Ectodermal cell (in vitro differentiated cells): ENCODE data around the gene SMAD3.

ENCODE experiments used
- H3K27ac ChIP-seq: 2 replicates; pipeline ENCODE4 v1.7.0; 2013; ENCODE audit warnings: mild to moderate bottlenecking, low read depth, low read length; ENCODE audit not compliant: insufficient read depth, poor library complexity, severe bottlenecking
- H3K27me3 ChIP-seq: 2 replicates; pipeline ENCODE4 v1.7.0; 2013; ENCODE audit warnings: mild to moderate bottlenecking, low read length; ENCODE audit not compliant: insufficient read depth, control insufficient read depth, poor library complexity, severe bottlenecking
- H3K36me3 ChIP-seq: one replicate; pipeline ENCODE4 v1.7.0; 2013; ENCODE audit warnings: low read length; ENCODE audit not compliant: control insufficient read depth, insufficient read depth
- H3K4me1 ChIP-seq: one replicate; pipeline ENCODE4 v1.7.0; 2013; ENCODE audit warnings: low read length; ENCODE audit not compliant: control insufficient read depth, insufficient read depth
- H3K4me3 ChIP-seq: 2 replicates; pipeline ENCODE4 v1.7.0; 2013; ENCODE audit warnings: low read depth, low read length, control low read depth; ENCODE audit not compliant: insufficient read depth
- H3K9me3 ChIP-seq: 2 replicates; pipeline ENCODE4 v1.7.0; 2013; ENCODE audit warnings: mild to moderate bottlenecking, low read length, moderate library complexity; ENCODE audit not compliant: control insufficient read depth
- WGBS, 2 experiments: methylation state at CpG; one replicate each; pipeline ENCODE4 v1.1.7; 2013; ENCODE audit warnings: missing lambda C conversion rate in 2 of 2; 5-methylcytosine and 5-hydroxymethylcytosine counted together

SMAD3 gene

DNA sequence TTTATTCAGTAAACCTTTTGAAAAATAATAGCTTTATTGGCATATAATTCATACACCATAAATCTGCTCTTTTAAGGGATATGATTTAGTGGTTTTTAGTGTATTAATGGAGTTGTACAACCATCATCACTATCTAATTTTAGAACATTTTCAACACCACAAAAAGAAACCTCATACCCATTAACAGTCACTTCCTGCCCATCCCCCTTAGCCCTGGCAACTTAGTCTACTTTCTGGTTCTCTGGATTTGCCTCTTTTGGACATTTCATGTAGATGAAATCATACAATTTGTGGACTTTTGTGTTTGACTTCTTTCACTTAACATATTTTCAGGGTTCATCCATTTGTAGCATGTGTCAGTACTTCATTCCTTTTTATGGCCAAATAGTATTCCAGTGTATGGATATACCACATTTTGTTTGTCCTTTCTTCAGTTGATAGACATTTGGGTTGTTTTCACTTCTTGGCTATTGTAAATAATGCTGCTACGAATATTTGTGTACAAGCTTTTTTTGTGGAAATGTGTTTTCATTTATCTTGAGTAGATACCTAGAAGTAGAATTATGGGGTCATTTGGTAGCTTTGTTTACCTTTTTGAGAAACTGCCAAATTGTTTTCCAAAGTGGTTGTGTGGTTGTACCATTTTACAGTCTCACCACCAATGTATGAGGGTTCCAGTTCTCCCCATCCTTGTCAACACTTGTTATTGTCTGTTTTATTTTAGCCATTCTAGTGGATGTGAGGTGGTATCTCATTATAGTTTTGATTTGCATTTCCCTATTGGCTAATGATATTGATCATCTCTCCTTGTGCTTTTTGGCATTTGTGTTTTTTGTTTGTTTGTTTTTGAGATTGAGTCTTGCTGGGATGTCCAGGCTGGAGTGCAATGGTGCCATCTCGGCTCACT lies 45.8 kb downstream of the SMAD3 start:
- no peaks in the 10 kb centered on the region for H3K36me3 ChIP-seq
- no peaks in the 10 kb centered on the region for H3K9me3 ChIP-seq
- H3K27me3 ChIP-seq = no peaks in the 10 kb centered on the region
- peaks cover 9% of the 10 kb centered on the region for H3K4me1 ChIP-seq
- WGBS, 2 experiments = 94 to 96% methylated on average over 2 of the region's 2 CpGs
- H3K27ac ChIP-seq = no peak overlapping the region
- H3K4me3 ChIP-seq = no peak overlapping the region

DNA sequence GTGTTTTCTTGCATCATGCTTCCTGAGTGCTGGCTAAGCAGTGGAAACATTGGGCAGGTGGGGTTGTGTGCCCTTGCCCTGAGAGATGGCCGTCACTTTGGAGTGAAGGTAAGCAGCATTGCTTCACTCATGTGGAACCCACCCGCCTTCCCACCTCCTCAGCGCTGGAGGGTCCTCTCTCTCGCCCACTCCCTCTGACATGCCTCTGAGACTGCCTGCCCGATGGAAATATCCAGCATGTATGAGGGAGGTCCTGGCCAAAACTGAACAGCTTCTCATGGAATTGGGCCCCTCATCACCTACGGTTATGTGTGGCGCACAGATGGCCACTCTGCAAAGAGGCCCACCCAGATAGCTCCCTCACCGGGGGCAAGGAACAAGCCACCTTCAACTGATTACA lies 48.6 kb downstream of the SMAD3 start:
- H3K27me3 ChIP-seq = no peaks in the 10 kb centered on the region
- no peaks in the 10 kb centered on the region for H3K9me3 ChIP-seq
- no peak overlapping the region for H3K4me3 ChIP-seq
- WGBS, 2 experiments = 97 to 98% methylated on average over 8 of the region's 8 CpGs
- no peaks in the 10 kb centered on the region for H3K4me1 ChIP-seq
- H3K27ac ChIP-seq = no peak overlapping the region
- H3K36me3 ChIP-seq = no peaks in the 10 kb centered on the region

- H3K27ac ChIP-seq = no peak overlapping the region
These were observed 49.6 kb downstream of the SMAD3 start for GRCh38 chr15:67114846-67115585.

DNA sequence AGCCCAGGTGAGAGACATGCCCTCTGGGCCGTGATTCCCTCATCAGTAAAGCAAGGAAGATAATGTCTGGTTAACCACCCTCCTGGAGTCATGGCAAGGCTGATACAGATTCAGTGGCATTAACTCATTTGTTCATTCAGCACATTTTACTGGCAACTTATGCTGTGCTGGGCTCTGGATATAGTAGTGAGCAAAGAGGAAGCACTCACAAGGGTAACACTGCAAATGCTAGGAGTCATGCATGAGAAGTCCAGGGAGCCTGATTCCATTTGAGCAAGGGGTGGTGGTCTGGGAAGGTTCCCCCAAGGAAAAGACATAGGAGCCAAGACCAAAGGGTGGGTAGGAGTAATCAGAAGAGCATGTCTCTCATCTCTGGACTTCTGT lies 50.2 kb downstream of the SMAD3 start:
- H3K36me3 ChIP-seq = no peaks in the 10 kb centered on the region
- no peak overlapping the region for H3K4me3 ChIP-seq
- H3K4me1 ChIP-seq = no peaks in the 10 kb centered on the region
- no peaks in the 10 kb centered on the region for H3K9me3 ChIP-seq
- 92 to 93% methylated on average over 1 of the region's 1 CpG for WGBS, 2 experiments
- no peaks in the 10 kb centered on the region for H3K27me3 ChIP-seq
- no peak overlapping the region for H3K27ac ChIP-seq

More at GRCh38 chr15:67114846-67115585, 49.6 kb downstream of the SMAD3 start:
- 81% methylated on average over 6 of the region's 6 CpGs for WGBS, 2 experiments
- H3K36me3 ChIP-seq = no peaks in the 10 kb centered on the region
- H3K4me3 ChIP-seq = no peak overlapping the region
- H3K27me3 ChIP-seq = no peaks in the 10 kb centered on the region
- no peaks in the 10 kb centered on the region for H3K4me1 ChIP-seq
- H3K9me3 ChIP-seq = no peaks in the 10 kb centered on the region

DNA sequence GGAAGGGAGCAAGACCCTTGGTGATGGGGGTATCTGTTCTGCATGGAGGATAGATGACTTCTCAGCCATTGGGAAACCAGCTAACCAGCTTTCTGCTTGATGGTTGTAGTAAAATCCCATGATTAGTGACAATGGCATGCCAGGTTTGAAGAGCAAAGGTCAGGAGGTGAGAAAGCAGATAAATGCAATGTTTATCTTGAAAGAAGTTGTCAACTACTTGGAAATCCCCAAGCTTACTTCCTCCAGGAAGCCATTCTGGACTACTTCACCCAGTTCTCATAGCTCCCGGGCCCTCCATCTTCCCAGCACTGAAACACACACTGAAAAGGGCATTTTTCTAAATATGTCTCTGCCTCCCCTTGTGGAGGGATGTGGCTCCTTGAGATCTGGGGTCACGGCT lies 51.3 kb downstream of the SMAD3 start:
- no peaks in the 10 kb centered on the region for H3K36me3 ChIP-seq
- H3K4me1 ChIP-seq = peaks cover 6% of the 10 kb centered on the region
- no peaks in the 10 kb centered on the region for H3K9me3 ChIP-seq
- H3K27ac ChIP-seq = no peak overlapping the region
- 87 to 91% methylated on average over 2 of the region's 2 CpGs for WGBS, 2 experiments
- H3K27me3 ChIP-seq = no peaks in the 10 kb centered on the region
- no peak overlapping the region for H3K4me3 ChIP-seq

GRCh38 chr15:67117370-67117769 lies 52.0 kb downstream of the SMAD3 start:
- 86 to 93% methylated on average over 3 of the region's 3 CpGs for WGBS, 2 experiments
- Histone ChIP-seq H3K4me1 (peaks cover 6% of the 10 kb centered on the region), H3K27ac (no peak overlapping the region), H3K27me3 (no peaks in the 10 kb centered on the region), H3K9me3 (no peaks in the 10 kb centered on the region), H3K36me3 (no peaks in the 10 kb centered on the region), H3K4me3 (no peak overlapping the region)

DNA sequence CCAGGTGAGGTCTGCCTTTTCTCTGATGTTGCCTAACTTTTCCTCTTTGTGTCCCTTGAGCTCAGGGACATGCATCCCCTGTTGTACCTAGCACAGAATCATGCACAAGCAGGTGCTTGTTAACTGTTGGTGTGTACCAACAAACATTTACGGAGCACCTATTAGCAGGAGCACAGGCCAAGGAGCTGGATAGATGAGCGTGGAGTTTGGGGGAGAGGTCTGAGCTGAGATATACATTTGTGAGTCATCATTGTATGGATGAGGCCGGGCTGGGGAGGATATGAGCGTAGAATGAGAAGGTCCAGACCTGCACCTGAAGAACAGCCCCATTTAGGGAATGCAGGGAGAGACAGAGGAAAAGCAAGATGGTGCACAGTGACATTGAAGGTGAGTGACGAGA lies 53.4 kb downstream of the SMAD3 start:
- Histone ChIP-seq H3K4me1 (peaks cover 6% of the 10 kb centered on the region), H3K27me3 (no peaks in the 10 kb centered on the region), H3K4me3 (no peak overlapping the region), H3K27ac (no peak overlapping the region), H3K36me3 (no peaks in the 10 kb centered on the region), H3K9me3 (no peaks in the 10 kb centered on the region)
- 93 to 94% methylated on average over 5 of the region's 5 CpGs for WGBS, 2 experiments

GRCh38 chr15:67119238-67119846 lies 53.9 kb downstream of the SMAD3 start:
- Histone ChIP-seq H3K4me3 (no peak overlapping the region), H3K9me3 (no peaks in the 10 kb centered on the region), H3K4me1 (peaks cover 6% of the 10 kb centered on the region), H3K27me3 (no peaks in the 10 kb centered on the region), H3K36me3 (no peaks in the 10 kb centered on the region), H3K27ac (no peak overlapping the region)
- WGBS, 2 experiments = 94 to 97% methylated on average over 6 of the region's 6 CpGs

DNA sequence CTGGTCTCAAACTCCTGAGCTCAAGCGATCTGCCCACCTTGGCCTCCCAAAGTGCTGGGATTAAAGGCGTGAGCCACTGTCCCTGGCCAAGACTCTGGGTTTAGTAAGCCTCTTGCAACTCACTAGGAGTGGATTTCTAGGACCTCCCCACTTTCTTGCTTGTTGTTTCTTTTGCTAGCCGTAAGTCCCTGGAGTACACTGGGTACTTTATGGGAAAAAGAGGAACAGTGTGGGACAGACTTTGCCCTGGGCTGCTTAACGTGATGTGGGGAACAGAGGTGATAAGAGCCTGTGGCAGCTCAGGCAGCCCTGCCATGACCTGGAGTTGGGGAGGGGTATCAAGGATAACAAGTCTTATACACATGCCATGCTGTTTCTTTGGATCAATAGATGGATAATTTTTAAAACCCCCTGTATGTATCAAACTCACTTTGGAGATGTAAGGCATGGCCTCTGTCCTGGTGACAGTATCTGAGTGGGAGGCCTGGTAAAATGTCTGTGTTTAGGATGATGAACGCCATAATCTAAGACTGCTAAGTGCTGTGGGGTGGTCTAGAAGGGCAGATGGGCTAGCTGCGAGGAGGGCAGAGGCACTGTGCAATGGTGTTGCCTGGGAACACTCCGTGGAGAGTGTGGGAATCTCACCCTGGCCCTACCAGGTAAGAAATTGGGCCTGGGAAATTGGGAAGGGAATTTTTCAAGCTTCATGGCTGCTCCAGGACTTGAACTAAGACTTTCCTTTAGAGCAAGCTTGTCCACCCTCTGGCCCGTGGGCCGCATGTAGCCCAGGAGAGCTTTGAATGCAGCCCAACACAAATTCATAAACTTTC lies 54.8 kb downstream of the SMAD3 start:
- H3K4me1 ChIP-seq = peaks cover 9% of the 10 kb centered on the region
- H3K9me3 ChIP-seq = no peaks in the 10 kb centered on the region
- no peak overlapping the region for H3K4me3 ChIP-seq
- H3K36me3 ChIP-seq = no peaks in the 10 kb centered on the region
- 91% methylated on average over 9 of the region's 9 CpGs for WGBS, 2 experiments
- H3K27me3 ChIP-seq = no peaks in the 10 kb centered on the region
- no peak overlapping the region for H3K27ac ChIP-seq
